RPMI8226 (cell line): Measurements from ENCODE around the gene CNGA1.

Experiments
- DNase-seq: peaks from one replicate; pipeline ENCODE4 v3.0.0-alpha.2; 2015

CNGA1 gene

DNA sequence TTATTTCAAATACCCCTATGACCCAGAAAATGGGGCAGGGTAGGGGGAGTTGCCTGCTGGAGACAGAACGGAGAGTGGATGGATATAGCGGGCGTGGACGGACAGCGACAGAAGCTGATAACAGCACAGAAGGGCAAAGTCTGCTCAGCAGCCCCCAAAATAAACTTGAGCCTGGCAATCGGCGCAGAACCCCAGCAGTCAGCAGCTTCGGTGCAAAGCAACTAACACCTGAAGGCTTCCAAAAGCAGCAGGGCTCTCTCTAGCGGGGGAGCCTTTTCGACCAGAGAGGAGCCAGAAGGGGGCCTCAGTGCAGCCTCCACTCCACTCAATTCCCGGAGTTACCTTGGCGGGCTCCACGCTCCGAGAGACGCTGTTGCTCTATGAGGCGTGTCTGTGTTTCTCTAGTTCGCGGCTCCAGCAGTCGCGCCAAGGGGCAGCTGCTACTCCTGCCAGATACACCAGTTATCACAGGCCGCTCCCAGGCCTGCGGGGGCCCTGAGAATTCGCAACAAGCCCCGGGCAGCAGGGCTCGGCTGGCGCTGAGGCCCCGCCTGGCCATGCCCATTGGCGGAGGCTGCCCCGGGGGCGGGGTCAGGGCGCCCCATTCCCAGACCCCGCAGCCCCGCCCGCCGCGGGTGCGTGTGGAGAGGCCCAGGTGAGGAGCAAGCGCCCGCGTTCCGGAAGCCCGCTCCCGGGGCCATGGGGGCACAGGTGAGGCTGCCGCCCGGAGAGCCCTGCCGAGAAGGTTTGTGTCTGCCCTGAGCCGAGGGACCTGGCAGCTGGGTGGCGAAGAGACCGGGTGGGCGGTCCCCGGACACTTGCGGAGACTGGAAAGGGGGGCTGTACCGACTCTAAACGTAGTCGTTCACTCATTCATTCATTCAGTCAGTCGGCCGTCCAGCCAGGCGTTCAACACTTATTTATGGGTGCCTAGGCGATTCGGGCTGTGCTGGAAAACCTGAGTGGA is at the start of gene CNGA1, which contains the start of gene NIPAL1:
Gene CNGA1 (minus strand): TSS at position 541 of the 967 bp plus-strand sequence. CDS start 63,992 bp downstream, outside the sequence.
Gene NIPAL1 (plus strand): TSS at position 632 of the 967 bp plus-strand sequence. CDS start 68 bp downstream, at position 700.
- peak; percentile 30 for DNase-seq

DNA sequence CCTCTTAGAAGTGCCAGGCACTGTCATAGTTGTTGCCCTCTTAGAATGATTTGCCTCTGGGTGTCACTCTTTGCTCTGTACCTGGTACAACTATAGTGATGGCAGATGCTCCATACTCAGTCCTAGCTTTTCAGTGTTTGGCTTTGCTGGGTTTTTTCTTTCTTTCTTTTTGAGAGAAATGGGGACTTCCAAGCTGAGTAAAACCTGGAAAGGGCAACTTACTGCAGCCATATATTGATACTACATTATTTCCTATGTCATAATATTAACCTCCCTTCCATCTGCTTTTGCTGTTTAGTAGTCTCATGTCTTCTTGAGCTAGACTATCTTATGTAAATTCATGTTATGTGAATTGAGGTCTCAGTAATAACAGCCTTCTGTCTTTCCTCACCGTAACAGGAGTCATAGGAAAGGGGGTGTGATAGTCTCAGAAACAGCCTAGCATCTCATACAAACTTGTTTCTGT is 49.1 kb upstream of the CNGA1 start:
- no peak for DNase-seq

- DNase-seq = no peak
Observed at GRCh38 chr4:48064349-48064748, 47.9 kb upstream of the CNGA1 start.

- DNase-seq = no peak
Observed at GRCh38 chr4:48058617-48059530, 42.4 kb upstream of the CNGA1 start.

- DNase-seq = no peak
Observed at GRCh38 chr4:48051078-48051477, 34.6 kb upstream of the CNGA1 start.

- no peak for DNase-seq
Observed at GRCh38 chr4:48049483-48049882, 33.0 kb upstream of the CNGA1 start.

- DNase-seq = no peak
Observed at GRCh38 chr4:48047896-48048295, 31.4 kb upstream of the CNGA1 start.

- DNase-seq = peak; percentile 64
Observed at GRCh38 chr4:48047421-48047844, 31.0 kb upstream of the CNGA1 start.

DNA sequence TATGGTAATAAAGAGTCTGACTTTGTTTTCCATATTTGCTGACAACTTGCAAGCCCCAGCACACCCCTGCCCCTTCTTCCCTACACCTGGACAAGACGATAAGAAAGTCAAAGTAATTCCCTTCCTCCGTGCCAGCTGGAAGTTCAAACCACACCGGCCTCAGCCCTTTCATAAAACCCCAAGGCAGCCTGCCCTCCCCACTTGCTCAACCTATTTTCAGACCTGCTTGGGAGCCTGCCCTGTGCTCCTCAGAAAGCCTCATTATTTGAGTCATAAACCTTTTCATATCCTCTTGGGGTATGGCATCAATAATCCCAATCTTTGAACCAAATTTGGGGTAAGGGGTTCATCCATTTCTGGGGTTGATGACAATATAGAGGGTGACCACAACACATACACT is 29.6 kb upstream of the CNGA1 start:
- DNase-seq = no peak

GRCh38 chr4:48044298-48044697 is 27.8 kb upstream of the CNGA1 start:
- no peak for DNase-seq

DNA sequence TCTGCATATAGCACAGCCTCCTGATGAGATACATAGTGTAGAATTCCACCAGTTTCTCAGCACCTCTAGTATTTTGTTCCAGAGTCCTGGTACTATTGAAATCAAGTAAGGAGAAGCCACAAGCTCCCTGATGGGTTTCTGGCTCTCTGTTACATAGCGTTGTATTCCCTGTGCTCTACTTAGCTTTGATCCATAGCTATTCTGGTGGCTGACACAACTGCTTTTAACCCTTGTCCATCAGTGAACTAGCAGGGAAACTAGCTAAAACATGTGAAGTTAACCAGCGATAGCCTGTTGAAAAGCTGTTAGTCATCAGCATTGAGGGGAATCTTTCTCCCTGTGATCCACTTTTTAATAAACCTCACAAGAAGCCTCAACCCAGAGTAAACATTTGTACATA is 27.0 kb upstream of the CNGA1 start:
- DNase-seq = no peak

GRCh38 chr4:48042979-48043461 is 26.5 kb upstream of the CNGA1 start:
- no peak for DNase-seq

GRCh38 chr4:48041535-48042137 is 25.2 kb upstream of the CNGA1 start:
- DNase-seq = no peak

DNA sequence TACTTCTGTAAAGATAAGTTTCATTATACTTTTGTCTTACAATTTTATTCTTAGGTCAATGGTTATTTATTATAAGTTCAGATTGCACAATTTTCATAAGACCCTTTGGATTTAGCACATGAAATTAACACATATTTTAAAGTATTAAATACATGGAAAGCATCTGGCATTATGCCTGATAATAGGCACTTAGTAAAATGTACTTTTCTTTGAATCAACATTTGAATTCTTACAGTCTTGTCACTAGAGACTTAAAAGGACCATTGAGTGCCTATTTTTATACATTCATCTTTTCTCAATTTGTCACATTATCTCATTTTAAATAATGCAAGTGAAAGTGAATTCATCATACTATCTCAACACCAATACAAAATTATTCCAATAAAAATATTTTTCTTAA is 23.1 kb upstream of the CNGA1 start:
- no peak for DNase-seq

- no peak for DNase-seq
Observed at GRCh38 chr4:48038666-48039065, 22.2 kb upstream of the CNGA1 start.

GRCh38 chr4:48037117-48037462 is 20.6 kb upstream of the CNGA1 start:
- no peak for DNase-seq

DNA sequence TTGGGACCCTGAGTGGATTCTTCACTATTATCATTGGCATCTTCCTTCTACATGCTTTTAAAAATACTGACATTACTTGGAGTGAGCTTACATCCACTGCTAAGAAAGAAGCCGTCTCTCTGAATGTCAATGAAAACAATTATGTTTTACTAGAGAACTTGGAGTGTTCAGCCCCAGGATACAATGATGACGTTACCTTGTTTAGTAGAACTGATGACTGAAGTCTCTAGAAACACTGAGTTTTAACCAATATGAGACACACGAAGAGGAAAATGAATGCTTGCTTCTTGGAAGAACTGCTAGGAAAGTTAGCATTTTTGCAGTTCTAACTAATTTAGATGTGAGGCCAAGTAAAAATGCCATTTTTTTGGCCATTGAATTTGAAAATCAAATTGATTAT is 19.5 kb upstream of the CNGA1 start:
- DNase-seq = no peak

- DNase-seq = peak; percentile 27
Observed at GRCh38 chr4:48033825-48034413, 17.4 kb upstream of the CNGA1 start.

GRCh38 chr4:48033412-48033811 is 16.9 kb upstream of the CNGA1 start:
- no peak for DNase-seq

DNA sequence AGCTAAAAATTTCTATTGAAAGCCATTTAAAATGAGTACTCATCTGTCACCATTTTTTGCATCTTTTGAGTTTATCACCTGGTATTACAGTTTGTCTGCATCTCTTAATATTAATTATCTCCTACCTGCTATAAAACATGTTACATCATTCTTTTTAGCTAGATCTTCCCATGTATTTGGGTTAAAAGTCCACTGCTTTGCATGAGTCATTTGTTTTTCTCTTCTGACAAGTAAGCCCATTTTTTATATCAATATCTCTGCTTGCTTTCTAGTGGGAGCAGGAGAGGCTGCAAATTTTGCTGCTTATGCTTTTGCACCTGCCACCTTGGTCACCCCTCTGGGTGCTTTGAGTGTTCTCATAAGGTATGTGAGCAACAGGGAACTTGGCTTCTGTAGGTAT is 16.2 kb upstream of the CNGA1 start:
- DNase-seq = no peak

DNA sequence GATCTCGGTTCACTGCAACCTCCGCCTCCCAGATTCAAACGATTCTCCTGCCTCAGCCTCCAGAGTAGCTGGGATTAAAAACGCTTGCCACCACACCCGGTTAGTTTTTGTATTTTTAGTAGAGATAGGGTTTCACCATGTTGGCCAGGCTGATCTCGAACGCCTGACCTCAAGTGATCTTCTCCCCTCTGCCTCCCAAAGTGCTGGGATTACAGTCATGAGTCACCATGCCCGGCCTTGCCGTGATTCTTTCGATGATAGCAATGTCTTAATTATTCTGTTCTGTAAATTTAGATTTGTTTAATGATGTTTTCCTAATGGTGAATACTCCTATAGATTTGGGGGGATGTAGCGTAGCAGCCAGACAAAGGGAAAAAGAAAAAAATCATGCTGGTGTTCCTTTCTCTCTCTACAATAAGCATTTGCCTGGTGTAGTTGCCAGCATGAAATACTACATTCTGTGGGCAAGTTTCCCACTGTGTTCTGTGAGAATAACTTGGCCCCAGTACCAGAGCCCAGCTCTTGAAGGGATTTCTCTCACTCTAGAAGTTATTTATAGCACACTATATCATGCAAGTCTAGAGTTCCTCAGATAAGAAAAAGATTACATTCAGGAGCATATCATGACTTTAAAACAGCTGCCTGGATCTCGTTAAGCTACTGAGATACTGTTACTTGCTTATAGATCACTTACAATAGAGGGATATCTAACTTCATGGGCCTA is 15.5 kb upstream of the CNGA1 start:
- DNase-seq = no peak

- DNase-seq = no peak
Observed at GRCh38 chr4:48030470-48030869, 14.0 kb upstream of the CNGA1 start.
